Astrocyte (in vitro differentiated cells and primary cell): ENCODE measurements around the gene RBPJ.

Experiments
- CTCF ChIP-seq: IDR thresholded peaks from 2 replicates; pipeline ENCODE4 v1.5.1; 2011; ENCODE audit warnings: low read depth, mild to moderate bottlenecking, inconsistent platforms, low read length, moderate library complexity; ENCODE audit not compliant: insufficient read depth
- EZH2 ChIP-seq: IDR thresholded peaks from 2 replicates; pipeline ENCODE4 v1.6.1; 2012; ENCODE audit warnings: mild to moderate bottlenecking, low read length, inconsistent platforms; ENCODE audit not compliant: insufficient read depth

- no peak for TF ChIP-seq CTCF
- TF ChIP-seq EZH2: no peak
Observed at GRCh38 chr4:26432419-26432818, 111.6 kb downstream of the RBPJ start.
